GM13977 (cell line): Measurements from ENCODE around the gene ENTR1.
"Not testable (repeated sequence)": the region's sequence is repeated elsewhere in the genome, so short reads cannot be mapped to it uniquely, and the experiment has no call there.

Experiments
- DNase-seq: peaks from one replicate; pipeline ENCODE4 v3.0.0; 2012; ENCODE audit warnings: low spot score
- in situ Hi-C: fragments of 300-500 bp; cut with MboI; formaldehyde crosslinking; loops from one replicate; pipeline ENCODE4 v1.12.0; 2022; ENCODE audit warnings: low sequenced_read_pairs, low pct_unique_long_range_greater_than_20kb, mixed read lengths, inconsistent platforms; ENCODE audit not compliant: unreplicated experiment
- TF ChIP-seq, protein P1 (sequence below): IDR thresholded peaks from 2 replicates; pipeline ENCODE4 v1.5.1; 2012; ENCODE audit warnings: mild to moderate bottlenecking, control low read depth; ENCODE audit not compliant: insufficient read depth; ENCODE audit errors: extremely low read depth, missing control alignments

The ENTR1 gene

GRCh38 chr9:136411378-136411777 is 964 bp upstream of the ENTR1 start:
- no peak for DNase-seq
- in situ Hi-C loops = no loop called here
- TF ChIP-seq, protein P1, sequence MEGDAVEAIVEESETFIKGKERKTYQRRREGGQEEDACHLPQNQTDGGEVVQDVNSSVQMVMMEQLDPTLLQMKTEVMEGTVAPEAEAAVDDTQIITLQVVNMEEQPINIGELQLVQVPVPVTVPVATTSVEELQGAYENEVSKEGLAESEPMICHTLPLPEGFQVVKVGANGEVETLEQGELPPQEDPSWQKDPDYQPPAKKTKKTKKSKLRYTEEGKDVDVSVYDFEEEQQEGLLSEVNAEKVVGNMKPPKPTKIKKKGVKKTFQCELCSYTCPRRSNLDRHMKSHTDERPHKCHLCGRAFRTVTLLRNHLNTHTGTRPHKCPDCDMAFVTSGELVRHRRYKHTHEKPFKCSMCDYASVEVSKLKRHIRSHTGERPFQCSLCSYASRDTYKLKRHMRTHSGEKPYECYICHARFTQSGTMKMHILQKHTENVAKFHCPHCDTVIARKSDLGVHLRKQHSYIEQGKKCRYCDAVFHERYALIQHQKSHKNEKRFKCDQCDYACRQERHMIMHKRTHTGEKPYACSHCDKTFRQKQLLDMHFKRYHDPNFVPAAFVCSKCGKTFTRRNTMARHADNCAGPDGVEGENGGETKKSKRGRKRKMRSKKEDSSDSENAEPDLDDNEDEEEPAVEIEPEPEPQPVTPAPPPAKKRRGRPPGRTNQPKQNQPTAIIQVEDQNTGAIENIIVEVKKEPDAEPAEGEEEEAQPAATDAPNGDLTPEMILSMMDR = no peak

DNA sequence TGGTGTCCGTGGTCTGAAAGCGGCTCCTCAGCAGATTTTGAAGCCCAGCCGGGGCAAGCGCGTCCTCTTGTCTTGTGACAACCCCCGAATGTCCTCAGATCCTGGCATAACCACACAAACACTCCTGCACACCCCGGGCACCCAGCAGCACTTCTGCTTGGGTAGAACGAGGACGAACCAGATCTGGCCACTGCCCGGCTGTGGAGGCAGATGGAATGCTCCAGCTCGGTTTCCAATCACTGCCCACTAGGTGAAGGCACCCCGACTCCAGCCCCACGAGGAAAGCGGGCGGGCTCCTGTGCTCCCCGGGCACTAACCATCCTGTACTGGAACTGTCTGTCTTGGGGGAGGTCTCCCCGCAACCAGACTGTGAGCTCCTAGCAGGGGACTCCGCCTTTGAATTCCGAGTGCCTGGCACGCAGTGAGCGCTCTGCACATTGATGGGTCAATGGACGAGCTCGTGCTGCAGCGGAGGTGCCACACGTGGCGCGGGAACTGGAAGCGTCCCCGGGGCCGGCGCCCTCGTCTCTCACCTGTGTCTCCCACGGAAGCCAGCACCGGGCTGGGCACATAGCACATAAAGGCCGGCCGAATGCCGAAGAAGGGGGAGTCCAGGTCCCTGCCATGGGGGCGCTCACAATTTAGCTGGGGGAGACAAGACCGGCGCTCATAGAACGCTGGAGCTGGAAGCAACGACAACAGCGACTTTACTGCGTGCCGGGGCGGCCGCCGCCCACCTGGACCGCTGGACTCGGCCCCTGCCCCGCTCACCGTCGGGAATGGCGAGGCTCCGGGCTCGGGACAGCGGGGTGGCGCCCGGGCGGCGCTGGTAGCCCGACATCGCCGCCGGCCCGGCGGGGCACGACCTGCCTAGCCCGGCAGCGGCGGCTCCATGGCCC is 608 bp downstream of the ENTR1 start:
- TF ChIP-seq, protein P1 = no peak
- peak; percentile 67 for DNase-seq
- in situ Hi-C loops = no loop called here

DNA sequence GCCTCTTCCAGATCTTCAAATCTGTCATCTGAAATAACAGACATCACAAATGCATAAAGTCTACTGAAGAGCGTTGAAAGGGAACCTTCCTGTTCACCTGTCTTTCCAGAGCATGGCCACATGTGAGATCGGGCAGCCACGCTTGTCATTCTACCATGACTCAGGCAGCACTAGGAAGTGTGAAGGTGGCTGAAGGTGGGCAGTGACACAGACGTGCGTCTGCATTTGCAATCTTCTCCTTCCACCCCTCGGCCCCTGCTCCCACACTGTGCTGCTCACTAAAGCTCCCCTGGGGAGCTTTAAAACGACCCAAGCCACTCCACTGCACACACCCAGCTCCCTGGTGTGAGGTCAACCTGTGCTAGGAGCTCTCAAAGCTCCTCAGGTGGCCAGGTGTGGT is 2.5 kb downstream of the ENTR1 start:
- TF ChIP-seq, protein P1 = no peak
- in situ Hi-C loops = no loop called here
- no peak for DNase-seq

GRCh38 chr9:136407061-136407460 is 3.4 kb downstream of the ENTR1 start:
- in situ Hi-C loops, DNase-seq: not testable (repeated sequence)

- DNase-seq, in situ Hi-C loops: not testable (repeated sequence)
These were observed 4.5 kb downstream of the ENTR1 start for GRCh38 chr9:136405904-136406303.

DNA sequence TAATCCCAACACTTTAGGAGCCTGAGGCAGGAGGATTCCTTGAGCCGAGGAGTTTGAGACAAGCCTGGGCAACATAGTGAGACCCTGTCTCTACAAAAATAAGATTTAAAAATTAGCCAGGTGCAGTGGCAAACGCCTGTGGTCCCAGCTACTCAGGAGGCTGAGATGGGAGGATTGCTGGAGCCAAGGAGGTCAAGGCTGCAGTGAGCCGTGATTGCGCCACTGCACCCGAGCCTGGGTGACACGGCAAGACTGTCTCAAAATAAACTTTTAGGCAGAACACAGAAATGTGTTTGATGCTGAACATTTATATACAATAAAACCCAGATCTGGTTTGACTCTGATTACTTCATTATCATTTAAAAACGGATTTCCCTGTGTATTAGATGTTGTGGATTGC is 4.9 kb downstream of the ENTR1 start:
- no peak for DNase-seq
- in situ Hi-C loops = no loop called here
- TF ChIP-seq, protein P1 = no peak

GRCh38 chr9:136404801-136405136 is 5.6 kb downstream of the ENTR1 start:
- in situ Hi-C loops = no loop called here
- TF ChIP-seq, protein P1 = no peak
- DNase-seq = no peak
